NB4 (cell line): Measurements from ENCODE around the gene UQCC5.

Experiments used
- DNase-seq: peaks from one replicate; pipeline ENCODE4 v3.0.0; 2010; ENCODE audit warnings: low read depth
- H3K4me3 ChIP-seq: one replicate; pipeline ENCODE4 v1.5.1; 2011; ENCODE audit warnings: mild to moderate bottlenecking, low read depth, low read length, moderate library complexity
- CTCF ChIP-seq: IDR thresholded peaks from one replicate; pipeline ENCODE4 v1.5.1; 2012; ENCODE audit warnings: low read depth, low read length
- MAX ChIP-seq: IDR thresholded peaks from 2 replicates; pipeline ENCODE4 v1.6.1; 2011; ENCODE audit warnings: low read depth, low read length
- MYC ChIP-seq: IDR thresholded peaks from 2 replicates; pipeline ENCODE4 v1.6.1; 2011; ENCODE audit warnings: low read depth, low read length
- POLR2A ChIP-seq: IDR thresholded peaks from 2 replicates; pipeline ENCODE4 v1.6.1; 2011; ENCODE audit warnings: mild to moderate bottlenecking; ENCODE audit not compliant: insufficient read length; ENCODE audit errors: extremely low read depth

The UQCC5 gene

GRCh38 chr3:52572221-52572620 lies 35.8 kb downstream of the UQCC5 start:
- TF ChIP-seq MAX = no peak
- TF ChIP-seq POLR2A = no peak
- no peak for TF ChIP-seq MYC
- TF ChIP-seq CTCF = no peak
- no peak for DNase-seq
- H3K4me3 ChIP-seq = no peak overlapping the region

- TF ChIP-seq POLR2A = no peak
- TF ChIP-seq CTCF = no peak
- TF ChIP-seq MAX = no peak
- TF ChIP-seq MYC = no peak
Measured at GRCh38 chr3:52574056-52574965, 37.9 kb downstream of the UQCC5 start.

More at GRCh38 chr3:52574056-52574965, 37.9 kb downstream of the UQCC5 start:
- no peak overlapping the region for H3K4me3 ChIP-seq
- DNase-seq = no peak
